ENCODE measurements around the gene CCDC60.

Gene CCDC60

GRCh38 chr12:119456824-119457223, 122.3 kb downstream of the CCDC60 start:
- DNase-seq = no peak

- DNase-seq = no peak
These were observed 122.7 kb downstream of the CCDC60 start for GRCh38 chr12:119457271-119457670.

GRCh38 chr12:119459481-119459880, 125.0 kb downstream of the CCDC60 start:
- no peak for DNase-seq

- DNase-seq = no peak
These were observed 126.3 kb downstream of the CCDC60 start for GRCh38 chr12:119460876-119461275.

GRCh38 chr12:119461636-119462214, 127.2 kb downstream of the CCDC60 start:
- DNase-seq = no peak

- no peak for DNase-seq
These were observed 128.8 kb downstream of the CCDC60 start for GRCh38 chr12:119463211-119463926.

- no peak for DNase-seq
These were observed 133.8 kb downstream of the CCDC60 start for GRCh38 chr12:119468296-119468695.

- DNase-seq = no peak
These were observed 141.1 kb downstream of the CCDC60 start for GRCh38 chr12:119475650-119476049.

GRCh38 chr12:119476951-119477350, 142.4 kb downstream of the CCDC60 start:
- DNase-seq = no peak

- no peak for DNase-seq
These were observed 144.6 kb downstream of the CCDC60 start for GRCh38 chr12:119479121-119479561.

GRCh38 chr12:119480551-119480950, 146.0 kb downstream of the CCDC60 start:
- no peak for DNase-seq

GRCh38 chr12:119486599-119487154, 152.1 kb downstream of the CCDC60 start:
- no peak for DNase-seq

- DNase-seq = no peak
These were observed 157.3 kb downstream of the CCDC60 start for GRCh38 chr12:119491814-119492213.

- no peak for DNase-seq
These were observed 165.7 kb downstream of the CCDC60 start for GRCh38 chr12:119500209-119500608.

GRCh38 chr12:119501052-119501451, 166.5 kb downstream of the CCDC60 start:
- no peak for DNase-seq

GRCh38 chr12:119505001-119505400, 170.5 kb downstream of the CCDC60 start:
- DNase-seq = no peak

- no peak for DNase-seq
These were observed 178.4 kb downstream of the CCDC60 start for GRCh38 chr12:119512772-119513497.

GRCh38 chr12:119528241-119528640, 193.7 kb downstream of the CCDC60 start:
- no peak for DNase-seq

- DNase-seq = no peak
These were observed 205.9 kb downstream of the CCDC60 start for GRCh38 chr12:119540476-119540875.

- peak; percentile 56 for DNase-seq
These were observed 210.5 kb downstream of the CCDC60 start for GRCh38 chr12:119544765-119545625.

- no peak for DNase-seq
These were observed 211.8 kb downstream of the CCDC60 start for GRCh38 chr12:119546340-119546739.

GRCh38 chr12:119547001-119547400, 212.5 kb downstream of the CCDC60 start:
- DNase-seq = no peak

- no peak for DNase-seq
These were observed 222.3 kb downstream of the CCDC60 start for GRCh38 chr12:119556854-119557253.

Data from CD4-positive, alpha-beta T cell treated with Interleukin-12 subunit alpha and Interleukin-12 subunit beta, for 1 hour (primary cell).